CD4-positive, CD25-positive, alpha-beta regulatory T cell (primary cell): ENCODE measurements around the gene LPXN. TPM values are rescaled to one million over a fixed set of nuclear protein-coding genes. Genes with fewer than 3 reads are reported as not detected.

ENCODE experiments used
- ATAC-seq, 2 donors: fragments of 150-1000 bp; cut with Tn5 transposase; one replicate each; pipeline ENCODE4 v1.10.0; 2021; ENCODE audit warnings: low read depth in 2 of 2, moderate number of reproducible peaks in 2 of 2, moderate library complexity in 1 of 2
- DNase-seq, 3 donors: peaks; one replicate each; pipeline versions ENCODE4 v3.0.0 to v3.0.0-alpha.2; 2012 to 2022; ENCODE audit warnings: mixed read lengths in 1 of 3
- H3K27ac ChIP-seq: one replicate; pipeline ENCODE4 v1.7.0; 2013; ENCODE audit warnings: mild to moderate bottlenecking, low read length; ENCODE audit not compliant: insufficient read depth, poor library complexity, severe bottlenecking
- H3K27me3 ChIP-seq: one replicate; pipeline ENCODE4 v1.7.0; 2013; ENCODE audit warnings: low read length; ENCODE audit not compliant: control insufficient read depth, insufficient read depth
- H3K36me3 ChIP-seq: one replicate; pipeline ENCODE4 v1.7.0; 2013; ENCODE audit warnings: mild to moderate bottlenecking, low read length, moderate library complexity; ENCODE audit not compliant: control insufficient read depth, insufficient read depth
- H3K4me1 ChIP-seq: 2 replicates; pipeline ENCODE4 v1.7.0; 2013; ENCODE audit warnings: mild to moderate bottlenecking, low read length; ENCODE audit not compliant: insufficient read depth, control insufficient read depth, poor library complexity, severe bottlenecking
- H3K4me3 ChIP-seq: one replicate; pipeline ENCODE4 v1.7.0; 2013; ENCODE audit warnings: low read depth, mild to moderate bottlenecking, low read length, moderate library complexity
- H3K9me3 ChIP-seq, 2 experiments: 1 replicate in 1 of 2; 2 replicates in 1 of 2; pipeline ENCODE4 v1.7.0; 2013; ENCODE audit warnings: low read length in 2 of 2, mild to moderate bottlenecking in 1 of 2, moderate library complexity in 1 of 2; ENCODE audit not compliant: control insufficient read depth in 2 of 2
- H3K27ac Mint-ChIP-seq, 3 donors: one replicate each; pipeline ENCODE4 v1.8.0; 2020 to 2022; ENCODE audit warnings: mild to moderate bottlenecking in 3 of 3, mixed read lengths in 3 of 3, moderate library complexity in 2 of 3
- H3K27me3 Mint-ChIP-seq: one replicate; pipeline ENCODE4 v1.8.0; 2022; ENCODE audit warnings: mild to moderate bottlenecking, mixed read lengths
- H3K36me3 Mint-ChIP-seq: one replicate; pipeline ENCODE4 v1.8.0; 2020; ENCODE audit warnings: mixed read lengths
- H3K4me1 Mint-ChIP-seq, 4 donors: one replicate each; pipeline ENCODE4 v1.8.0; 2020 to 2022; ENCODE audit warnings: mixed read lengths in 4 of 4, mild to moderate bottlenecking in 1 of 4
- H3K4me3 Mint-ChIP-seq, 4 donors: one replicate each; pipeline ENCODE4 v1.8.0; 2020 to 2022; ENCODE audit warnings: mild to moderate bottlenecking in 4 of 4, mixed read lengths in 4 of 4, moderate library complexity in 3 of 4
- H3K9me3 Mint-ChIP-seq, 7 donors: one replicate each; pipeline ENCODE4 v1.8.0; 2020 to 2022; ENCODE audit warnings: mixed read lengths in 7 of 7, mild to moderate bottlenecking in 3 of 7, moderate library complexity in 2 of 7
- polyA plus RNA-seq, 4 donors: library from polyadenylated mRNA; unstranded; fragments of 300-500 nt; fragmentation: Illumina TruSeq; gene quantifications; one replicate each; pipeline ENCODE4 v1.2.3, GENCODE V29; 2021
- total RNA-seq: library from RNA; stranded (reverse); gene quantifications from one replicate; pipeline ENCODE4 v1.2.3, GENCODE V29; 2022

The LPXN gene
- total and polyA plus RNA-seq, 5 donors from 2014 or later, result 101 to 314 (median 263) TPM

- H3K9me3 Mint-ChIP-seq, result no peaks in the 10 kb centered on the region
- H3K4me3 ChIP-seq, result peak overlapping the region; percentile 59
Measured at GRCh38 chr11:58567889-58568512, 7.7 kb downstream of the LPXN start.

DNA sequence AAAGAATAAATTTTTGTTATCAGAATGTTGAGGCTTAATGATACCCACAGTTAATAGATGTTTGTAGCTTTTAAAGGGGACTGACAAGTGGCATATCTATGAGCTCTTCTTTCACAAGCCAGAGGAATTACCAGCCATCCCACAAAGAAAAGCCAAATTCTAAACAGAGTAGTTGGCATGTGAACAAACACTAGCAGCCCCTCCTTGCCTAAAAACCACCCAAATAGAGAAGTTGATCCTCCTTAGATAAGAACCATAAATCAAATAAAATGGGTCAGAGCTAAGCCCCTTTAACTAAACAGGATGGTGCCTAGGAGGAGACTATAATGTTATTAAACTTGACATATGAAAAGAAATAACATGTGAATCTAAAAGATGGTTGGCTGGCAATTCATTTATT lies 11.4 kb downstream of the LPXN start:
- Mint-ChIP-seq H3K27me3 (no peaks in the 10 kb centered on the region), H3K36me3 (peaks cover 46% of the 10 kb centered on the region), H3K27ac (peak overlapping the region in 2 of 3 donors; percentile 40 to 70), H3K4me1 (peaks cover 56 to 78% (median 67%) of the 10 kb centered on the region in 4 donors), H3K9me3 (no peaks in the 10 kb centered on the region), H3K4me3 (peak overlapping the region in 3 of 4 donors; percentile 56 to 69 (median 66))
- Histone ChIP-seq H3K4me3 (peak overlapping the region; percentile 27), H3K27ac (no peak overlapping the region), H3K27me3 (no peaks in the 10 kb centered on the region), H3K4me1 (peaks cover 79% of the 10 kb centered on the region), H3K36me3 (peaks cover 62% of the 10 kb centered on the region), H3K9me3 (no peaks in the 10 kb centered on the region)
- DNase-seq, result no peak
- ATAC-seq, result no peak

More at GRCh38 chr11:58567889-58568512, 7.7 kb downstream of the LPXN start:
- peaks cover 36 to 74% (median 49%) of the 10 kb centered on the region in 4 donors for H3K4me1 Mint-ChIP-seq
- H3K36me3 ChIP-seq, result peaks cover 66% of the 10 kb centered on the region
- DNase-seq (peak; percentile 65 to 85 (median 78)), ATAC-seq (peak; percentile 97 to 98)
- peaks cover 74% of the 10 kb centered on the region for H3K4me1 ChIP-seq
- no peaks in the 10 kb centered on the region for H3K27me3 Mint-ChIP-seq
- no peaks in the 10 kb centered on the region for H3K9me3 ChIP-seq
- H3K27ac Mint-ChIP-seq, result peak overlapping the region in 2 of 3 donors; percentile 13 to 48
- no peaks in the 10 kb centered on the region for H3K27me3 ChIP-seq
- H3K36me3 Mint-ChIP-seq, result peaks cover 36% of the 10 kb centered on the region
- H3K27ac ChIP-seq, result peak overlapping the region; percentile 54
- H3K4me3 Mint-ChIP-seq, result peak overlapping the region; percentile 22 to 82 (median 74)

DNA sequence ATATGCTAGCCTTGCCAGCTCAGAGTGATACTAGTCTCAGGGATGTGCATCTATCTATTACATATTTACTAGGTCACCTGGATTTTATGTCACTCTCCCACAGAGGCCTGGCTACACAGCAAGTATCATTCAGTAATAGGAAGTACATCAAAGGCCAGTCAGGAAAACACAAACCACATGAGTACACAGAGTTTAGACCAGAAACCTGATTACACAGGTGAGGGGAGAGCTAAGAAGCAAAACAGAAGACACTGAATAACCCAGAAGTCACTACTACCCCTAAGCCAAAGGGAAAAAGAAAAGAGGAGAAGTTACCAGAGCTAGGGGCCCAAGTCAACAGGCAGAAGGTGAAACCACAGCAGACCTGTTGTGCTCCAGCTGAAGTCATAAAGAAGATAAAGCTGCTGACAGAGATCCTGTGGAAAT lies 13.3 kb downstream of the LPXN start:
- ATAC-seq (no peak), DNase-seq (no peak)
- H3K4me3 Mint-ChIP-seq, result peak overlapping the region; percentile 22 to 83 (median 58)
- no peaks in the 10 kb centered on the region for H3K27me3 Mint-ChIP-seq
- Histone ChIP-seq H3K4me3 (peak overlapping the region; percentile 48), H3K9me3 (no peaks in the 10 kb centered on the region), H3K27me3 (no peaks in the 10 kb centered on the region), H3K27ac (peak overlapping the region; percentile 41), H3K4me1 (peaks cover 67% of the 10 kb centered on the region), H3K36me3 (peaks cover 56% of the 10 kb centered on the region)
- peak overlapping the region; percentile 63 to 95 (median 85) for H3K27ac Mint-ChIP-seq
- peaks cover 48 to 68% (median 60%) of the 10 kb centered on the region in 4 donors for H3K4me1 Mint-ChIP-seq
- no peaks in the 10 kb centered on the region for H3K9me3 Mint-ChIP-seq
- peaks cover 39% of the 10 kb centered on the region for H3K36me3 Mint-ChIP-seq

DNA sequence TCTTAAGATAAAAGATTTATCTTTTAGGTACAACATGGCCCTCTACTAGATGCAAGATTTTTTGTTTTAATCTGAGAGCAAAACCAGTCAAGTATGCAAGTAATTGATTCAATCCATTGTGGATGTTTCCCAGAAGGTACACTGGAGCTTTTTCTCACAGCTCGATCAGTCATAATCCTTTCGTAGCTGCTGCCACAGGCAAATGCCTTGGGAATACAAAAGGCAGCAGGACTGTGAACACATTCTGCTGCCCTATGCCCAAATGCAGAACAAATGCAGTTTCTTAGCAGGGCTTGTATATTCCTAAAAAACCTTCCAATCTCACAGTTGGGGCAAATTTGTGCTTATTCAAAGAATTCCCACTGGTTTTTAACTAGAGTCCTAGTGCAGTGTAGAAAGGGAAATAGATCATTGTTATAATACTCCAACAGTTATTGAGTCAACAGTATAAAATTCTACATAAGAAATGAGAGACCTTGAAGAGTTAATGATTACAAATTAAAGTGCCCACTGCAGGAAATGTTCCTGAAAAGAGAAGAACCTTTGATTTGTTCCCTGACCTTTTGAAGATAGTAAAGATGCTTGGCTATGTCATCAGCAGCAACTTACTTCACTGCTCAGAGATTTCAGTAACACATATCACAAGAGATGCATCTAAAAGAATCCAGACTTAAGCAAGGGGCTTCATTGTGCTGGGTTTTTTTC lies 14.1 kb downstream of the LPXN start:
- peaks cover 62% of the 10 kb centered on the region for H3K4me1 ChIP-seq
- H3K9me3 ChIP-seq, result no peaks in the 10 kb centered on the region
- H3K27me3 ChIP-seq, result no peaks in the 10 kb centered on the region
- Mint-ChIP-seq H3K36me3 (peaks cover 43% of the 10 kb centered on the region), H3K4me3 (peak overlapping the region; percentile 0 to 83 (median 29)), H3K9me3 (no peaks in the 10 kb centered on the region), H3K4me1 (peaks cover 55 to 74% (median 66%) of the 10 kb centered on the region in 4 donors), H3K27me3 (no peaks in the 10 kb centered on the region), H3K27ac (peak overlapping the region; percentile 10 to 85 (median 17))
- no peak overlapping the region for H3K4me3 ChIP-seq
- ATAC-seq (no peak), DNase-seq (no peak)
- peak overlapping the region; percentile 41 for H3K27ac ChIP-seq
- H3K36me3 ChIP-seq, result peaks cover 50% of the 10 kb centered on the region

- H3K36me3 Mint-ChIP-seq, result peaks cover 43% of the 10 kb centered on the region
Measured at GRCh38 chr11:58560842-58561241, 14.8 kb downstream of the LPXN start.

DNA sequence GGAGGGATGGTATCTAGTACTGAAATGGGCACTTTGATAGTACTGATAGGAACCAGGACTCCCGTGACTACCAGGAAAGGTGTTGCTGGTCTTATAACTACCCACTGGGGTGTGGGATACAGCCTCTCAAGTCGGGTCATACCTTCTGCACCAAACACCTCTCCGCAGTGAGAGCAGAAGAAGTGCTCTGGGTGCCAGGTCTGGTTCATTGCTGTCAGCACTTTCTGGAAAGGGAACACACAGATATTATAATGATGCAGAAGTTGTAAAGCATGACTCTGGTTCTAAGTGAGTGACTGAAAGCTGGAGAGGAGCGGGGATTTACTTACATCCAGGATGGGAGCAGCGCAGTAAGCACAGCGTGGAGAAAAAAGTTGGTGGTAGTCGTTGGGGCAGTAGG lies 26.0 kb downstream of the LPXN start:
- no peak overlapping the region for H3K27ac Mint-ChIP-seq

More at GRCh38 chr11:58560842-58561241, 14.8 kb downstream of the LPXN start:
- Histone ChIP-seq H3K9me3 (no peaks in the 10 kb centered on the region), H3K27me3 (no peaks in the 10 kb centered on the region), H3K4me1 (peaks cover 55% of the 10 kb centered on the region), H3K4me3 (no peak overlapping the region), H3K36me3 (peaks cover 46% of the 10 kb centered on the region), H3K27ac (no peak overlapping the region)
- H3K9me3 Mint-ChIP-seq, result no peaks in the 10 kb centered on the region
- peaks cover 57 to 76% (median 65%) of the 10 kb centered on the region in 4 donors for H3K4me1 Mint-ChIP-seq
- DNase-seq (no peak), ATAC-seq (no peak)
- no peaks in the 10 kb centered on the region for H3K27me3 Mint-ChIP-seq
- H3K27ac Mint-ChIP-seq, result peak overlapping the region; percentile 38 to 90 (median 85)
- H3K4me3 Mint-ChIP-seq, result peak overlapping the region in 2 of 4 donors; percentile 0 to 14

GRCh38 chr11:58546841-58547240 lies 28.8 kb downstream of the LPXN start:
- ATAC-seq (no peak), DNase-seq (no peak)
- peak overlapping the region; percentile 47 to 86 (median 78) for H3K27ac Mint-ChIP-seq
- H3K27me3 ChIP-seq, result no peaks in the 10 kb centered on the region
- peaks cover 0 to 5% (median 0%) of the 10 kb centered on the region in 7 donors for H3K9me3 Mint-ChIP-seq
- no peak overlapping the region for H3K4me3 Mint-ChIP-seq
- peaks cover 73% of the 10 kb centered on the region for H3K36me3 Mint-ChIP-seq
- H3K4me3 ChIP-seq, result no peak overlapping the region
- H3K9me3 ChIP-seq, result no peaks in the 10 kb centered on the region
- peaks cover 89% of the 10 kb centered on the region for H3K36me3 ChIP-seq
- no peaks in the 10 kb centered on the region for H3K27me3 Mint-ChIP-seq
- H3K4me1 Mint-ChIP-seq, result peaks cover 18 to 29% (median 20%) of the 10 kb centered on the region in 4 donors
- no peak overlapping the region for H3K27ac ChIP-seq
- H3K4me1 ChIP-seq, result no peaks in the 10 kb centered on the region

More for the DNA sequence above, 26.0 kb downstream of the LPXN start:
- Histone ChIP-seq H3K4me3 (no peak overlapping the region), H3K27ac (no peak overlapping the region), H3K9me3 (no peaks in the 10 kb centered on the region), H3K4me1 (no peaks in the 10 kb centered on the region), H3K27me3 (no peaks in the 10 kb centered on the region), H3K36me3 (peaks cover 99% of the 10 kb centered on the region)
- H3K27me3 Mint-ChIP-seq, result no peaks in the 10 kb centered on the region
- peaks cover 15 to 21% (median 19%) of the 10 kb centered on the region in 4 donors for H3K4me1 Mint-ChIP-seq
- H3K4me3 Mint-ChIP-seq, result no peak overlapping the region
- H3K9me3 Mint-ChIP-seq, result peaks cover 0 to 5% (median 0%) of the 10 kb centered on the region in 7 donors
- H3K36me3 Mint-ChIP-seq, result peaks cover 89% of the 10 kb centered on the region
- ATAC-seq (no peak), DNase-seq (no peak)
